ENCODE results near the gene UGP2.
"Not testable (repeated sequence)": the region's sequence is repeated elsewhere in the genome, so short reads cannot be mapped to it uniquely, and the experiment has no call there.

The UGP2 gene

DNA sequence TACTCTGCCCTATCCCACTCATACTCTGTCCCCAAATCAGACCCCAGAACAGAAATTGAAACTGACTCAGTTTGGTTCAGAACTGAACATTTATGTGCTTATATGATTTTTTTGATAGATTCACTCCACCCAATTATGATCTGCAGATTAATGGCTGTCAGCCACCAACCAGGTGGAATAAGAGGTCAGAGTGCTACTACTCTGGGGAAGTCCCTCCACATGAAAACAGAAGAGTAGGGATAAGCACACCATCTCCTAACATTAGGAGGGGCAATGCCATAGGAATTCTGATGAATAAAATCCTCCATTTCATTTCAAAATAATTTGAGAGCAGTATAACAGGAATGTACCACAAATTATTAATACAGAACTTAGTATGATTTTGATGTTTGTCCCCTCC lies 36.3 kb upstream of the UGP2 start:
- ChIA-PET POLR2A (no interaction called here), CTCF (no interaction called here)
- TF ChIP-seq NFRKB (IDR thresholded peaks at IDR 0.05): no peak
- TF ChIP-seq ELF4 (IDR thresholded peaks at IDR 0.05): no peak
- no peak for TF ChIP-seq ZNF384 (IDR thresholded peaks at IDR 0.05)
- TF ChIP-seq FOXK2 (IDR thresholded peaks at IDR 0.05): no peak
- no peak for TF ChIP-seq FOXA1 (IDR thresholded peaks at IDR 0.05)
- no peak for TF ChIP-seq HDGF (IDR thresholded peaks at IDR 0.05; ENCODE audit: borderline replicate concordance)
- no peak for TF ChIP-seq FOXM1 (IDR thresholded peaks at IDR 0.05; ENCODE audit: borderline replicate concordance)
- TF ChIP-seq L3MBTL2 (conservative IDR thresholded peaks at IDR 0.05): no peak
- TF ChIP-seq SUZ12 (IDR thresholded peaks at IDR 0.05): no peak
- no peak for TF ChIP-seq SP1 (IDR thresholded peaks at IDR 0.05)
- TF ChIP-seq ARNT (IDR thresholded peaks at IDR 0.05): no peak
- no peak for TF ChIP-seq PKNOX1 (IDR thresholded peaks at IDR 0.05)
- TF ChIP-seq BHLHE40 (IDR thresholded peaks at IDR 0.05; ENCODE audit: borderline replicate concordance): no peak
- TF ChIP-seq CTBP1 (IDR thresholded peaks at IDR 0.05; ENCODE audit: borderline replicate concordance): no peak
- no peak for TF ChIP-seq TARDBP (IDR thresholded peaks at IDR 0.05)
- TF ChIP-seq LEF1 (IDR thresholded peaks at IDR 0.05; ENCODE audit: borderline replicate concordance): no peak
- DNase-seq (ENCODE audit: extremely low spot score): no peak

- POLR2A ChIA-PET; DNase-seq (ENCODE audit: extremely low spot score); CTCF ChIA-PET: not testable (repeated sequence)
Observed at GRCh38 chr2:63808036-63808435, 33.7 kb upstream of the UGP2 start.

GRCh38 chr2:63808911-63809310 lies 32.8 kb upstream of the UGP2 start:
- POLR2A ChIA-PET; DNase-seq (ENCODE audit: extremely low spot score); CTCF ChIA-PET: not testable (repeated sequence)

DNA sequence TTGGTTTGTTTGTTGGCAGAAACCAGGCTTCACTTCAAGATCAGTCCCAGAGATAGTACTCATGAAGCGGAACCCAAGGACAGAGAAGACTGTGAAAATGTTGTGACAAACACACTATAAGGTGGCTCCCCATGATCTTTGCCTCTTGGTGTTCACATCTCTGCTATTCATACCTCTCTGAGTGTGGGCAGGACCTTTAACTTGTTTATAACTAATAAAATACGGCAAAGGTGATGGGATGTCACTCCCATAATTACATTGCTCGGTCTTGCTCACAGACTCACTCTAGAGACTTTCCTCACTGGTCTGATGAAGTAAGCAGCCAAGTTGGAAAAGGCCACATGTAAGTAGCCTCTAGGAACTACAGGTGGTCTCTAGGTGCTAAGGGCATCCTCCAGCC lies 30.6 kb upstream of the UGP2 start:
- POLR2A ChIA-PET: no interaction called here
- CTCF ChIA-PET: no interaction called here
- TF ChIP-seq ZNF384 (IDR thresholded peaks at IDR 0.05) (no peak), HDGF (IDR thresholded peaks at IDR 0.05; ENCODE audit: borderline replicate concordance) (no peak), L3MBTL2 (conservative IDR thresholded peaks at IDR 0.05) (no peak), ELF4 (IDR thresholded peaks at IDR 0.05) (no peak), ARNT (IDR thresholded peaks at IDR 0.05) (no peak), FOXM1 (IDR thresholded peaks at IDR 0.05; ENCODE audit: borderline replicate concordance) (no peak), SUZ12 (IDR thresholded peaks at IDR 0.05) (no peak), CTBP1 (IDR thresholded peaks at IDR 0.05; ENCODE audit: borderline replicate concordance) (no peak), FOXA1 (IDR thresholded peaks at IDR 0.05) (no peak), BHLHE40 (IDR thresholded peaks at IDR 0.05; ENCODE audit: borderline replicate concordance) (no peak), FOXK2 (IDR thresholded peaks at IDR 0.05) (no peak), SP1 (IDR thresholded peaks at IDR 0.05) (no peak), NFRKB (IDR thresholded peaks at IDR 0.05) (no peak), PKNOX1 (IDR thresholded peaks at IDR 0.05) (no peak), TARDBP (IDR thresholded peaks at IDR 0.05) (no peak), LEF1 (IDR thresholded peaks at IDR 0.05; ENCODE audit: borderline replicate concordance) (no peak)
- DNase-seq (ENCODE audit: extremely low spot score): no peak

- DNase-seq (ENCODE audit: extremely low spot score); CTCF ChIA-PET; POLR2A ChIA-PET: not testable (repeated sequence)
Observed at GRCh38 chr2:63811870-63812269, 29.8 kb upstream of the UGP2 start.

DNA sequence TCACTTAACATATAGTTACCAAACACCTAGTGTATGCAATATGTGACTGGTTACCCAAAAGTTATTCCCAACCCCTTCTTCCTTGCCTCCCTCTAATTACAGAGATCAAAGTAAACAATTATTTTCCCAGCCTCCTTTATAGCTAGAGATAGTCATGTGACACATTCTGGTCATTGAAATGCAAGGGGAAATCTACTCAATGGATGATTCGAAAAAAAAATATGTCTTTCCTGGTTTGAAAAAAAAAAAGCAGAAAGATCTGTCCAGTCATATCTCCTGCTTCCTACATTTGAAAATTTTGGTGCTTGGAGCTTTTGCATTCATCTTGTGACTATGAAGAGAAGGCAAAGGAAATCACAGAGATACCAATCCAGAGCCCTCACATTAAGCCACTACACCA lies 27.6 kb upstream of the UGP2 start:
- no peak for DNase-seq (ENCODE audit: extremely low spot score)
- TF ChIP-seq ZNF384 (IDR thresholded peaks at IDR 0.05) (no peak), HDGF (IDR thresholded peaks at IDR 0.05; ENCODE audit: borderline replicate concordance) (no peak), SP1 (IDR thresholded peaks at IDR 0.05) (no peak), ELF4 (IDR thresholded peaks at IDR 0.05) (no peak), PKNOX1 (IDR thresholded peaks at IDR 0.05) (no peak), SUZ12 (IDR thresholded peaks at IDR 0.05) (no peak), CTBP1 (IDR thresholded peaks at IDR 0.05; ENCODE audit: borderline replicate concordance) (no peak), L3MBTL2 (conservative IDR thresholded peaks at IDR 0.05) (no peak), FOXA1 (IDR thresholded peaks at IDR 0.05) (no peak), NFRKB (IDR thresholded peaks at IDR 0.05) (no peak), ARNT (IDR thresholded peaks at IDR 0.05) (no peak), FOXK2 (IDR thresholded peaks at IDR 0.05) (no peak), TARDBP (IDR thresholded peaks at IDR 0.05) (no peak), LEF1 (IDR thresholded peaks at IDR 0.05; ENCODE audit: borderline replicate concordance) (no peak), FOXM1 (IDR thresholded peaks at IDR 0.05; ENCODE audit: borderline replicate concordance) (no peak), BHLHE40 (IDR thresholded peaks at IDR 0.05; ENCODE audit: borderline replicate concordance) (no peak)
- ChIA-PET POLR2A (no interaction called here), CTCF (no interaction called here)

- no peak for DNase-seq (ENCODE audit: extremely low spot score)
- POLR2A ChIA-PET: interaction anchor here (0.6 kb wide), 1 partner anchor 24 kb away, joined by 3 read pairs; the partner anchor contains the start of gene UGP2
- TF ChIP-seq ELF4 (IDR thresholded peaks at IDR 0.05): no peak
- TF ChIP-seq TARDBP (IDR thresholded peaks at IDR 0.05): no peak
- TF ChIP-seq FOXA1 (IDR thresholded peaks at IDR 0.05): no peak
- TF ChIP-seq L3MBTL2 (conservative IDR thresholded peaks at IDR 0.05): no peak
- no peak for TF ChIP-seq CTBP1 (IDR thresholded peaks at IDR 0.05; ENCODE audit: borderline replicate concordance)
- no peak for TF ChIP-seq BHLHE40 (IDR thresholded peaks at IDR 0.05; ENCODE audit: borderline replicate concordance)
- TF ChIP-seq PKNOX1 (IDR thresholded peaks at IDR 0.05): no peak
- no peak for TF ChIP-seq LEF1 (IDR thresholded peaks at IDR 0.05; ENCODE audit: borderline replicate concordance)
- TF ChIP-seq ZNF384 (IDR thresholded peaks at IDR 0.05): no peak
- no peak for TF ChIP-seq FOXM1 (IDR thresholded peaks at IDR 0.05; ENCODE audit: borderline replicate concordance)
- CTCF ChIA-PET: no interaction called here
Observed at GRCh38 chr2:63817382-63817781, 24.3 kb upstream of the UGP2 start.
